Testis (tissue), 3 donors: Measurements from ENCODE around the gene MATN1. TPM values are rescaled to one million over a fixed set of nuclear protein-coding genes. Genes with fewer than 3 reads are reported as not detected.

ENCODE experiments used
- DNase-seq: peaks from one replicate; pipeline ENCODE4 v3.0.0-alpha.2; 2019
- H3K27ac ChIP-seq, 2 donors: fragments of 200-600 bp; sonication (generic); one replicate each; pipeline ENCODE4 v1.5.1; 2019
- H3K27me3 ChIP-seq: fragments of 200-600 bp; sonication (generic); one replicate; pipeline ENCODE4 v1.5.1; 2019
- H3K36me3 ChIP-seq: fragments of 200-600 bp; sonication (generic); one replicate; pipeline ENCODE4 v1.5.1; 2017; ENCODE audit warnings: low read depth; ENCODE audit errors: missing control alignments
- H3K4me1 ChIP-seq: fragments of 200-600 bp; sonication (generic); one replicate; pipeline ENCODE4 v1.5.1; 2019
- H3K4me3 ChIP-seq, 2 donors: fragments of 200-600 bp; sonication (generic); one replicate each; pipeline ENCODE4 v1.5.1; 2017 to 2019
- H3K9me3 ChIP-seq: fragments of 200-600 bp; sonication (generic); one replicate; pipeline ENCODE4 v1.5.1; 2017
- CTCF ChIP-seq, 3 experiments: fragments of 450-650 bp in 2 of 3; fragments of 200-600 bp in 1 of 3; sonication (generic) in 1 of 3; IDR thresholded peaks; one replicate each; pipeline ENCODE4 v1.5.1; 2016 to 2019; ENCODE audit warnings: antibody characterized with exemption in 3 of 3, mild to moderate bottlenecking in 2 of 3, moderate library complexity in 1 of 3
- POLR2A ChIP-seq: fragments of 450-650 bp; IDR thresholded peaks from one replicate; pipeline ENCODE4 v1.6.1; 2017; ENCODE audit warnings: antibody characterized with exemption, mild to moderate bottlenecking, moderate library complexity
- WGBS, 2 donors: methylation state at CpG; one replicate each; pipeline ENCODE4 v1.1.5; 2018; 5-methylcytosine and 5-hydroxymethylcytosine counted together
- intact Hi-C: fragments of 100-400 bp; cut with DNase I; formaldehyde crosslinking; loops from one replicate; pipeline ENCODE4 v1.15.1; 2023; ENCODE audit warnings: low total_unique reads
- polyA plus RNA-seq: library from polyadenylated mRNA; stranded (reverse); fragments of 350-450 nt; fragmentation: Illumina TruSeq; extraction: RNeasy Lipid Tissue Mini Kit (QIAGEN cat#74804); gene quantifications from one replicate; pipeline ENCODE4 v1.2.3, GENCODE V29; 2014; ENCODE audit warnings: low read depth, low replicate concordance; ENCODE audit not compliant: insufficient read depth
- total RNA-seq, 2 donors: library from RNA; depleted of rRNA; stranded (reverse); fragments of >200 nt; gene quantifications; one replicate each; pipeline ENCODE4 v1.2.3, GENCODE V29; 2016

The MATN1 gene
- total and polyA plus RNA-seq, 3 donors from 2014 or later, result 0.32 to 0.62 (median 0.55) TPM

GRCh38 chr1:30680429-30680828 is 43.0 kb downstream of the MATN1 start:
- H3K27ac ChIP-seq, result no peak overlapping the region
- no peak overlapping the region for H3K4me3 ChIP-seq
- DNase-seq, result no peak
- H3K4me1 ChIP-seq, result no peaks in the 10 kb centered on the region
- no peaks in the 10 kb centered on the region for H3K9me3 ChIP-seq
- H3K36me3 ChIP-seq, result no peaks in the 10 kb centered on the region
- intact Hi-C loops, result no loop called here
- TF ChIP-seq POLR2A, result no peak
- no peak for TF ChIP-seq CTCF (IDR thresholded peaks at IDR 0.05)
- no peaks in the 10 kb centered on the region for H3K27me3 ChIP-seq
- 91 to 92% methylated on average over 7 of the region's 7 CpGs for WGBS, 2 donors

- Histone ChIP-seq H3K4me3 (no peak overlapping the region), H3K27me3 (no peaks in the 10 kb centered on the region), H3K36me3 (no peaks in the 10 kb centered on the region), H3K27ac (no peak overlapping the region), H3K9me3 (no peaks in the 10 kb centered on the region), H3K4me1 (no peaks in the 10 kb centered on the region)
- no peak for TF ChIP-seq POLR2A
- no peak for TF ChIP-seq CTCF (IDR thresholded peaks at IDR 0.05)
- DNase-seq, result no peak
- WGBS, 2 donors, result 71 to 83% methylated on average over 1 to 2 of the region's 2 CpGs
- intact Hi-C loops, result no loop called here
Observed at GRCh38 chr1:30679976-30680305, 43.4 kb downstream of the MATN1 start.

GRCh38 chr1:30679201-30679975 is 44.0 kb downstream of the MATN1 start:
- 100% methylated on average over 2 of the region's 2 CpGs; no CpG with 5 or more reads in 1 of the 2 donors for WGBS, 2 donors
- TF ChIP-seq POLR2A, result no peak
- TF ChIP-seq CTCF (IDR thresholded peaks at IDR 0.05), result no peak
- Histone ChIP-seq H3K27me3 (no peaks in the 10 kb centered on the region), H3K9me3 (no peaks in the 10 kb centered on the region), H3K36me3 (no peaks in the 10 kb centered on the region), H3K4me1 (no peaks in the 10 kb centered on the region), H3K27ac (no peak overlapping the region), H3K4me3 (no peak overlapping the region)
- intact Hi-C loops, result no loop called here
- DNase-seq, result no peak

GRCh38 chr1:30678209-30678608 is 45.2 kb downstream of the MATN1 start:
- WGBS, 2 donors, result 86 to 90% methylated on average over 3 of the region's 3 CpGs

More at GRCh38 chr1:30678209-30678608, 45.2 kb downstream of the MATN1 start:
- H3K4me1 ChIP-seq, result no peaks in the 10 kb centered on the region
- H3K9me3 ChIP-seq, result no peaks in the 10 kb centered on the region
- no peaks in the 10 kb centered on the region for H3K36me3 ChIP-seq
- no peak for TF ChIP-seq CTCF (IDR thresholded peaks at IDR 0.05)
- TF ChIP-seq POLR2A, result no peak
- no peak for DNase-seq
- no peak overlapping the region for H3K4me3 ChIP-seq
- intact Hi-C loops, result no loop called here
- H3K27ac ChIP-seq, result no peak overlapping the region
- H3K27me3 ChIP-seq, result no peaks in the 10 kb centered on the region
